ENCODE data around the gene COG5. TPM values are rescaled to one million over a fixed set of nuclear protein-coding genes. Genes with fewer than 3 reads are reported as not detected.

Gene COG5
- total and polyA plus RNA-seq, 2 experiments from 2014 or later, result 15.4 to 36.5 TPM

- TF ChIP-seq ZNF462 (CRISPR knock-in tag; IDR thresholded peaks at IDR 0.05), result no peak
Observed at GRCh38 chr7:107322015-107322414, 241.7 kb downstream of the COG5 start (continued).

- Mint-ChIP-seq H3K36me3 (ENCODE audit: low read depth) (no peaks in the 10 kb centered on the region), H3K27ac (no peak overlapping the region), H3K4me3 (no peak overlapping the region), H3K9me3 (no peaks in the 10 kb centered on the region), H3K27me3 (ENCODE audit: insufficient read depth, low read depth, poor library complexity) (no peaks in the 10 kb centered on the region), H3K4me1 (no peaks in the 10 kb centered on the region; the same call in 2 of the 3 replicates)
- no peak for DNase-seq (ENCODE audit: low spot score)
- no peak for TF ChIP-seq REST (IDR thresholded peaks at IDR 0.05; ENCODE audit: unreplicated experiment)
- no peak for TF ChIP-seq STAT1 (IDR thresholded peaks at IDR 0.05; ENCODE audit: unreplicated experiment)
- no peak for TF ChIP-seq JUNB (IDR thresholded peaks at IDR 0.05; ENCODE audit: unreplicated experiment)
- no peak for TF ChIP-seq ZNF114 (CRISPR knock-in tag; IDR thresholded peaks at IDR 0.05)
- TF ChIP-seq EZH2phosphoT487 (IDR thresholded peaks at IDR 0.05; ENCODE audit: unreplicated experiment), result no peak
- TF ChIP-seq ETS1 (IDR thresholded peaks at IDR 0.05), result no peak
- TF ChIP-seq EZH2 (IDR thresholded peaks at IDR 0.05; ENCODE audit: low read depth, unreplicated experiment), result no peak
- TF ChIP-seq CTCF (conservative IDR thresholded peaks at IDR 0.05; ENCODE audit: low read depth in 2 of 2), result no peak
- Histone ChIP-seq H3K4me3 (no peak overlapping the region), H3K27ac (ENCODE audit: low read depth) (no peak overlapping the region), H3K27me3 (ENCODE audit: insufficient read depth) (no peaks in the 10 kb centered on the region), H4K20me1 (replicated peaks; ENCODE audit: insufficient read depth) (no peaks in the 10 kb centered on the region), H3F3A (replicated peaks; ENCODE audit: low read depth) (no peaks in the 10 kb centered on the region), H3K36me3 (ENCODE audit: insufficient read depth) (no peaks in the 10 kb centered on the region), H2AFZ (no peak overlapping the region), H3K4me2 (no peak overlapping the region), H3K79me2 (replicated peaks; ENCODE audit: insufficient read depth) (no peaks in the 10 kb centered on the region), H3K9me2 (ENCODE audit: insufficient read depth) (no peaks in the 10 kb centered on the region), H3K4me1 (ENCODE audit: insufficient read depth) (no peaks in the 10 kb centered on the region)
- ATAC-seq, result no peak
Observed at GRCh38 chr7:107321611-107322010, 242.1 kb downstream of the COG5 start.
